Hematopoietic multipotent progenitor cell treated with erythropoietin and hydrocortisone succinate and interleukin-3 and kit ligand, for 15 days (in vitro differentiated cells): ENCODE data around the gene ATM.
"Not testable (repeated sequence)": the region's sequence is repeated elsewhere in the genome, so short reads cannot be mapped to it uniquely, and the experiment has no call there.

Experiments
- DNase-seq: peaks from one replicate; pipeline ENCODE4 v3.0.0-alpha.2; 2015; ENCODE audit warnings: low spot score

Gene ATM

GRCh38 chr11:108373505-108373904, 150.6 kb downstream of the ATM start:
- DNase-seq: not testable (repeated sequence)

- DNase-seq: no peak
Measured at GRCh38 chr11:108388576-108388975, 165.7 kb downstream of the ATM start.

GRCh38 chr11:108392353-108392752, 169.5 kb downstream of the ATM start:
- DNase-seq: no peak

- no peak for DNase-seq
Measured at GRCh38 chr11:108393046-108393445, 170.2 kb downstream of the ATM start.

GRCh38 chr11:108394744-108395284, 171.9 kb downstream of the ATM start:
- no peak for DNase-seq

- DNase-seq: not testable (repeated sequence)
Measured at GRCh38 chr11:108396672-108397071, 173.8 kb downstream of the ATM start.

GRCh38 chr11:108398439-108398838, 175.6 kb downstream of the ATM start:
- DNase-seq: no peak

- DNase-seq: no peak
Measured at GRCh38 chr11:108402241-108402640, 179.4 kb downstream of the ATM start.

- DNase-seq: no peak
Measured at GRCh38 chr11:108403052-108403451, 180.2 kb downstream of the ATM start.

GRCh38 chr11:108405706-108406105, 182.8 kb downstream of the ATM start:
- DNase-seq: no peak

GRCh38 chr11:108414958-108415357, 192.1 kb downstream of the ATM start:
- no peak for DNase-seq

GRCh38 chr11:108417551-108417950, 194.7 kb downstream of the ATM start:
- not testable (repeated sequence) for DNase-seq
